Upper lobe of left lung (tissue), 4 donors: ENCODE data around the gene MFSD12.

Experiments
- POLR2AphosphoS5 ChIP-seq, 2 donors: sonication (generic); formaldehyde crosslinking; IDR thresholded peaks; one replicate each; pipeline ENCODE4 v1.5.1; 2017; ENCODE audit warnings: antibody characterized with exemption in 2 of 2
- TF ChIP-seq, protein P1 (sequence below), 6 experiments: fragments of 450-650 bp in 4 of 6; fragments of 200-600 bp in 2 of 6; sonication (generic) in 2 of 6; IDR thresholded peaks; one replicate each; pipeline ENCODE4 v1.5.1; 2016 to 2019; ENCODE audit warnings: antibody characterized with exemption in 6 of 6

DNA sequence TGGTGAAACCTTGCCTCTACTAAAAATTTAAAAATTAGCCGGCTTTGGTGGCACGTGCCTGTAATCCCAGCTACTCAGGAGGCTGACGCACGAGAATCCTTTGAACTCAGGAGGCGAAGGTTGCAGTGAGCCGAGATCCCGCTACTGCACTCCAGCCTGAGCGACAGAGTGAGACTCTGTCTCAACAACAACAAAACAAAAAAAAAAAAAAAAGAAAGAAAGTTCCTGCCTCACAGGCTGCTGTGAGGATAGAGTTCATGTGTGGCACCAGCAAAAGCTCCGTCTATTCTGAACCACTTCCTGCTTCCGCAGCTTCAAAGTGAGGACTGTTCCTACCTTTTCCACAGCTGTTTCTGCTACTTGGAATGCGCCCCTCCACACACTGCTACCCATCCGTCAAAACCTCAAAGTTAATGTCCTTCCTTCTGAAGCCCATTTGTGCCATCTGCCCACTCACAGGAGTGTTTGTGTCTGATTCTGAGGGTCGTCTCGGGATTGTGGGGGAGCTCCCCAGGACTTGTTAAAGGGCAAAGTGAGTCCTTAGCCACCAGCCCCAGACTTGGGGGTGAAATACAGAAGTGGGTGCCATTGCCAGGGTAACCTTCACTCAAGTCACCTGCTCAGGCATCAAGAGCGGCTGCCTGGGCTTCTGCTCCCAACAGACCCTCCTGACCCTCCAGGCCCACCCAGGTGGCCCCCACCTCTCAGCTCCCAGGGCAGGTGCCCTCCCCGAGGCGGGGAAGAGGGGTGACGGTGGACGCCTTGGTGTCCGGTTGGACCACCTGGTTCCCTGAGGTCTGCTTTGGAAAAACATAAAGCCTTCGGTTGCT, 2.9 kb downstream of the MFSD12 start:
- TF ChIP-seq, protein P1, sequence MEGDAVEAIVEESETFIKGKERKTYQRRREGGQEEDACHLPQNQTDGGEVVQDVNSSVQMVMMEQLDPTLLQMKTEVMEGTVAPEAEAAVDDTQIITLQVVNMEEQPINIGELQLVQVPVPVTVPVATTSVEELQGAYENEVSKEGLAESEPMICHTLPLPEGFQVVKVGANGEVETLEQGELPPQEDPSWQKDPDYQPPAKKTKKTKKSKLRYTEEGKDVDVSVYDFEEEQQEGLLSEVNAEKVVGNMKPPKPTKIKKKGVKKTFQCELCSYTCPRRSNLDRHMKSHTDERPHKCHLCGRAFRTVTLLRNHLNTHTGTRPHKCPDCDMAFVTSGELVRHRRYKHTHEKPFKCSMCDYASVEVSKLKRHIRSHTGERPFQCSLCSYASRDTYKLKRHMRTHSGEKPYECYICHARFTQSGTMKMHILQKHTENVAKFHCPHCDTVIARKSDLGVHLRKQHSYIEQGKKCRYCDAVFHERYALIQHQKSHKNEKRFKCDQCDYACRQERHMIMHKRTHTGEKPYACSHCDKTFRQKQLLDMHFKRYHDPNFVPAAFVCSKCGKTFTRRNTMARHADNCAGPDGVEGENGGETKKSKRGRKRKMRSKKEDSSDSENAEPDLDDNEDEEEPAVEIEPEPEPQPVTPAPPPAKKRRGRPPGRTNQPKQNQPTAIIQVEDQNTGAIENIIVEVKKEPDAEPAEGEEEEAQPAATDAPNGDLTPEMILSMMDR (IDR thresholded peaks at IDR 0.05), result no peak
- no peak for TF ChIP-seq POLR2AphosphoS5 (IDR thresholded peaks at IDR 0.05)
